Measurements from ENCODE around the gene TSPAN33.
"Not testable (repeated sequence)": the region's sequence is repeated elsewhere in the genome, so short reads cannot be mapped to it uniquely, and the experiment has no call there.

Gene TSPAN33

GRCh38 chr7:129209067-129209926 is 64.8 kb downstream of the TSPAN33 start:
- no peak for DNase-seq

- DNase-seq = peak; percentile 39
These were observed 65.9 kb downstream of the TSPAN33 start for GRCh38 chr7:129210256-129210988.

GRCh38 chr7:129210989-129211312 is 66.4 kb downstream of the TSPAN33 start:
- no peak for DNase-seq

GRCh38 chr7:129212126-129212525 is 67.6 kb downstream of the TSPAN33 start:
- DNase-seq = no peak

- no peak for DNase-seq
These were observed 68.1 kb downstream of the TSPAN33 start for GRCh38 chr7:129212596-129212995.

- DNase-seq = no peak
These were observed 69.3 kb downstream of the TSPAN33 start for GRCh38 chr7:129213828-129214227.

GRCh38 chr7:129215691-129216090 is 71.2 kb downstream of the TSPAN33 start:
- not testable (repeated sequence) for DNase-seq

- DNase-seq = not testable (repeated sequence)
These were observed 71.7 kb downstream of the TSPAN33 start for GRCh38 chr7:129216101-129216715.

- DNase-seq = not testable (repeated sequence)
These were observed 72.4 kb downstream of the TSPAN33 start for GRCh38 chr7:129216821-129217416.

GRCh38 chr7:129218514-129219062 is 74.1 kb downstream of the TSPAN33 start:
- peak; percentile 82 for DNase-seq

- DNase-seq = not testable (repeated sequence)
These were observed 74.7 kb downstream of the TSPAN33 start for GRCh38 chr7:129219166-129219565.

Data from NCI-H2029 treated with DMSO at 0.1 percent for 48 hours (cell line).